Right lobe of liver (tissue), 6 donors: ENCODE measurements around the gene LYPD6. TPM values are rescaled to one million over a fixed set of nuclear protein-coding genes. Genes with fewer than 3 reads are reported as not detected.

Source experiments
- ATAC-seq, 4 donors: fragments of 200-7000 bp; cut with Tn5 transposase; one replicate each; pipeline ENCODE4 v1.9.1; 2020; ENCODE audit warnings: mild to moderate bottlenecking in 4 of 4, moderate library complexity in 4 of 4
- DNase-seq, 3 donors: peaks; one replicate each; pipeline ENCODE4 v3.0.0-alpha.2; 2020
- H3K27ac ChIP-seq, 3 donors: fragments of 200-600 bp; one replicate each; pipeline ENCODE4 v1.8.0; 2022
- H3K27me3 ChIP-seq, 2 donors: fragments of 200-600 bp; one replicate each; pipeline ENCODE4 v1.8.0; 2022
- H3K36me3 ChIP-seq, 4 donors: fragments of 200-600 bp; sonication (generic) in 1 of 4; one replicate each; pipeline versions ENCODE4 v1.5.1 to v1.8.0; 2017 to 2022; ENCODE audit warnings: control low read depth in 1 of 4
- H3K4me1 ChIP-seq, 4 donors: fragments of 200-600 bp; sonication (generic) in 1 of 4; one replicate each; pipeline versions ENCODE4 v1.5.1 to v1.8.0; 2017 to 2022; ENCODE audit warnings: control low read depth in 1 of 4
- H3K4me3 ChIP-seq, 3 donors: fragments of 200-600 bp; one replicate each; pipeline ENCODE4 v1.8.0; 2022
- H3K9me3 ChIP-seq, 4 donors: fragments of 200-600 bp; sonication (generic) in 1 of 4; one replicate each; pipeline versions ENCODE4 v1.5.1 to v1.8.0; 2017 to 2022; ENCODE audit warnings: control low read depth in 1 of 4
- CTCF ChIP-seq, 4 donors: fragments of 200-600 bp in 3 of 4; fragments of 450-650 bp in 1 of 4; IDR thresholded peaks; one replicate each; pipeline versions ENCODE4 v1.5.1 to v1.8.0; 2016 to 2022; ENCODE audit warnings: antibody characterized with exemption in 4 of 4, mild to moderate bottlenecking in 2 of 4
- POLR2A ChIP-seq: fragments of 450-650 bp; IDR thresholded peaks from one replicate; pipeline ENCODE4 v1.6.1; 2017; ENCODE audit warnings: antibody characterized with exemption, mild to moderate bottlenecking
- WGBS: methylation state at CpG from one replicate; pipeline ENCODE4 v1.1.6; 2018; ENCODE audit warnings: low coverage, low lambda C conversion rate; ENCODE audit not compliant: insufficient coverage; ENCODE audit errors: missing lambda C conversion rate; 5-methylcytosine and 5-hydroxymethylcytosine counted together
- intact Hi-C, 2 donors: fragments of 100-400 bp; cut with DNase I; formaldehyde crosslinking; loops; one replicate each; pipeline versions ENCODE4 v1.11.2 to v1.14.1; 2022
- total RNA-seq, 6 experiments: library from RNA; depleted of rRNA in 2 of 6; stranded (reverse); fragments of >200 nt in 2 of 6; fragmentation: NEBNext Ultra II Directional in 3 of 6; extraction: Animal tissue kit (Norgen Biotek cat#: 25700) in 3 of 6; gene quantifications; one replicate each; pipeline versions ENCODE4 v1.1.0 to v1.2.4, GENCODE V29; 2016 to 2023
- donor health status: DM: no; HTN: yes; CAD: no.
- donor health status: DM: no; HTN: no; CAD: no.
- donor health status: DM: no; HTN: no; CAD: no.
- donor health status: DM: no; HTN: yes; CAD: no.
- donor health status: DM: no; HTN: yes; CAD: no.

Gene LYPD6
- total RNA-seq, 6 experiments from 2014 or later, result 0.04 to 0.26 (median 0.12) TPM; not detected in 2

GRCh38 chr2:149470046-149470445 is 139.7 kb downstream of the LYPD6 start:
- 58% methylated on average over 7 of the region's 7 CpGs for WGBS
- Histone ChIP-seq H3K9me3 (no peaks in the 10 kb centered on the region), H3K4me1 (no peaks in the 10 kb centered on the region), H3K27me3 (no peaks in the 10 kb centered on the region), H3K36me3 (no peaks in the 10 kb centered on the region), H3K4me3 (no peak overlapping the region), H3K27ac (no peak overlapping the region)
- ATAC-seq (no peak), DNase-seq (no peak)
- intact Hi-C loops, result no loop called here
- no peak for TF ChIP-seq CTCF (IDR thresholded peaks at IDR 0.05)
- TF ChIP-seq POLR2A, result no peak

GRCh38 chr2:149472413-149472812 is 142.0 kb downstream of the LYPD6 start:
- H3K27me3 ChIP-seq, result no peaks in the 10 kb centered on the region
- no peaks in the 10 kb centered on the region for H3K36me3 ChIP-seq
- no peak for TF ChIP-seq CTCF (IDR thresholded peaks at IDR 0.05)
- DNase-seq, result no peak
- 63% methylated on average over 2 of the region's 2 CpGs for WGBS
- no peaks in the 10 kb centered on the region for H3K9me3 ChIP-seq
- no peak overlapping the region for H3K27ac ChIP-seq
- H3K4me3 ChIP-seq, result no peak overlapping the region
- intact Hi-C loops, result no loop called here
- no peak for ATAC-seq
- no peaks in the 10 kb centered on the region for H3K4me1 ChIP-seq

GRCh38 chr2:149473068-149473467 is 142.7 kb downstream of the LYPD6 start:
- Histone ChIP-seq H3K36me3 (no peaks in the 10 kb centered on the region), H3K27me3 (no peaks in the 10 kb centered on the region), H3K4me1 (no peaks in the 10 kb centered on the region), H3K27ac (no peak overlapping the region), H3K9me3 (no peaks in the 10 kb centered on the region), H3K4me3 (no peak overlapping the region)
- ATAC-seq (no peak), DNase-seq (no peak)
- intact Hi-C loops, result no loop called here
- WGBS, result 86% methylated on average over 1 of the region's 1 CpG
- TF ChIP-seq POLR2A (no peak), CTCF (IDR thresholded peaks at IDR 0.05) (no peak)

GRCh38 chr2:149473521-149473920 is 143.1 kb downstream of the LYPD6 start:
- intact Hi-C loops, result no loop called here
- TF ChIP-seq CTCF (IDR thresholded peaks at IDR 0.05), result no peak
- no peak for TF ChIP-seq POLR2A
- no peaks in the 10 kb centered on the region for H3K9me3 ChIP-seq
- no peaks in the 10 kb centered on the region for H3K4me1 ChIP-seq
- no peaks in the 10 kb centered on the region for H3K27me3 ChIP-seq
- DNase-seq (no peak), ATAC-seq (no peak)
- no peaks in the 10 kb centered on the region for H3K36me3 ChIP-seq
- H3K4me3 ChIP-seq, result no peak overlapping the region
- no peak overlapping the region for H3K27ac ChIP-seq

GRCh38 chr2:149483004-149483605 is 152.7 kb downstream of the LYPD6 start:
- TF ChIP-seq CTCF (IDR thresholded peaks at IDR 0.05) (no peak), POLR2A (no peak)

More at GRCh38 chr2:149483004-149483605, 152.7 kb downstream of the LYPD6 start:
- H3K36me3 ChIP-seq, result no peaks in the 10 kb centered on the region
- ATAC-seq (no peak), DNase-seq (no peak)
- H3K4me1 ChIP-seq, result no peaks in the 10 kb centered on the region
- intact Hi-C loops, result no loop called here
- WGBS, result 70% methylated on average over 4 of the region's 4 CpGs
- no peak overlapping the region for H3K4me3 ChIP-seq
- H3K27me3 ChIP-seq, result no peaks in the 10 kb centered on the region
- no peak overlapping the region for H3K27ac ChIP-seq
- no peaks in the 10 kb centered on the region for H3K9me3 ChIP-seq
